ENCODE results near the gene BCL2L2. TPM values are rescaled to one million over a fixed set of nuclear protein-coding genes. Genes with fewer than 3 reads are reported as not detected.
"Not testable (repeated sequence)": the region's sequence is repeated elsewhere in the genome, so short reads cannot be mapped to it uniquely, and the experiment has no call there.

The BCL2L2 gene
- total and polyA plus RNA-seq, 2 donors (not counting 1 experiment from before 2014, with no cell fraction given), result 24.7 to 25.4 TPM

- Histone ChIP-seq H3K9me3 (ENCODE audit: control insufficient read depth, insufficient read depth, low read depth, low read length) (no peaks in the 10 kb centered on the region), H3K9ac (ENCODE audit: insufficient read depth, low read length) (no peak overlapping the region), H4K20me1 (ENCODE audit: control insufficient read depth, extremely low read depth, insufficient read depth, low read length) (no peaks in the 10 kb centered on the region), H3K79me2 (ENCODE audit: control insufficient read depth, insufficient read depth, low read length) (peaks cover 22% of the 10 kb centered on the region), H2AFZ (ENCODE audit: low read length) (no peak overlapping the region), H3K4me2 (ENCODE audit: extremely low read depth, insufficient read depth, low read length) (no peak overlapping the region), H3K27ac (ENCODE audit: insufficient read depth, low read length) (no peak overlapping the region), H3K4me1 (ENCODE audit: control insufficient read depth, extremely low read depth, insufficient read depth, low read length) (peaks cover 4% of the 10 kb centered on the region), H3K27me3 (ENCODE audit: control insufficient read depth, insufficient read depth, low read length) (no peaks in the 10 kb centered on the region), H3K4me3 (replicated peaks in 1 of 4; ENCODE audit: control extremely low read depth in 1 of 4, insufficient read depth in 1 of 4, low read depth in 3 of 4, low read length in 4 of 4) (no peak overlapping the region), H3K36me3 (ENCODE audit: control insufficient read depth, insufficient read depth, low read length) (peaks cover 13% of the 10 kb centered on the region)
- no peak for TF ChIP-seq CTCF (conservative IDR thresholded peaks at IDR 0.05 in 1 of 2, IDR thresholded peaks at IDR 0.05 in 1 of 2; ENCODE audit: low read depth in 1 of 2, low read length in 2 of 2)
- TF ChIP-seq EZH2 (IDR thresholded peaks at IDR 0.05; ENCODE audit: low read length, missing control alignments), result no peak
- no peak for DNase-seq (ENCODE audit: low read depth in 2 of 2)
These were observed 17.3 kb downstream of the BCL2L2 start for GRCh38 chr14:23323838-23324454.

- Histone ChIP-seq H2AFZ (ENCODE audit: low read length) (no peak overlapping the region), H3K27ac (ENCODE audit: insufficient read depth, low read length) (no peak overlapping the region), H3K4me1 (ENCODE audit: control insufficient read depth, extremely low read depth, insufficient read depth, low read length) (peaks cover 4% of the 10 kb centered on the region), H4K20me1 (ENCODE audit: control insufficient read depth, extremely low read depth, insufficient read depth, low read length) (no peaks in the 10 kb centered on the region), H3K36me3 (ENCODE audit: control insufficient read depth, insufficient read depth, low read length) (peaks cover 13% of the 10 kb centered on the region), H3K4me3 (replicated peaks in 1 of 4; ENCODE audit: control extremely low read depth in 1 of 4, insufficient read depth in 1 of 4, low read depth in 3 of 4, low read length in 4 of 4) (no peak overlapping the region), H3K79me2 (ENCODE audit: control insufficient read depth, insufficient read depth, low read length) (peaks cover 22% of the 10 kb centered on the region), H3K9ac (ENCODE audit: insufficient read depth, low read length) (no peak overlapping the region), H3K4me2 (ENCODE audit: extremely low read depth, insufficient read depth, low read length) (no peak overlapping the region), H3K9me3 (ENCODE audit: control insufficient read depth, insufficient read depth, low read depth, low read length) (no peaks in the 10 kb centered on the region), H3K27me3 (ENCODE audit: control insufficient read depth, insufficient read depth, low read length) (no peaks in the 10 kb centered on the region)
- no peak for TF ChIP-seq EZH2 (IDR thresholded peaks at IDR 0.05; ENCODE audit: low read length, missing control alignments)
- TF ChIP-seq CTCF (conservative IDR thresholded peaks at IDR 0.05 in 1 of 2, IDR thresholded peaks at IDR 0.05 in 1 of 2; ENCODE audit: low read depth in 1 of 2, low read length in 2 of 2), result no peak
- no peak for DNase-seq (ENCODE audit: low read depth in 2 of 2)
These were observed 17.8 kb downstream of the BCL2L2 start for GRCh38 chr14:23324455-23324846.

GRCh38 chr14:23324993-23325392 is 18.4 kb downstream of the BCL2L2 start:
- no peak overlapping the region for H3K27ac ChIP-seq (ENCODE audit: insufficient read depth, low read length)
- no peak overlapping the region for H2AFZ ChIP-seq (ENCODE audit: low read length)
- no peaks in the 10 kb centered on the region for H3K27me3 ChIP-seq (ENCODE audit: control insufficient read depth, insufficient read depth, low read length)
- no peak overlapping the region for H3K4me3 ChIP-seq (replicated peaks in 1 of 4; ENCODE audit: control extremely low read depth in 1 of 4, insufficient read depth in 1 of 4, low read depth in 3 of 4, low read length in 4 of 4)
- no peaks in the 10 kb centered on the region for H3K9me3 ChIP-seq (ENCODE audit: control insufficient read depth, insufficient read depth, low read depth, low read length)
- H3K9ac ChIP-seq (ENCODE audit: insufficient read depth, low read length), result no peak overlapping the region
- peaks cover 4% of the 10 kb centered on the region for H3K4me1 ChIP-seq (ENCODE audit: control insufficient read depth, extremely low read depth, insufficient read depth, low read length)
- no peak for DNase-seq (ENCODE audit: low read depth in 2 of 2)
- H4K20me1 ChIP-seq (ENCODE audit: control insufficient read depth, extremely low read depth, insufficient read depth, low read length), result no peaks in the 10 kb centered on the region
- peaks cover 13% of the 10 kb centered on the region for H3K36me3 ChIP-seq (ENCODE audit: control insufficient read depth, insufficient read depth, low read length)
- no peak overlapping the region for H3K4me2 ChIP-seq (ENCODE audit: extremely low read depth, insufficient read depth, low read length)
- peaks cover 22% of the 10 kb centered on the region for H3K79me2 ChIP-seq (ENCODE audit: control insufficient read depth, insufficient read depth, low read length)
- TF ChIP-seq CTCF (conservative IDR thresholded peaks at IDR 0.05 in 1 of 2, IDR thresholded peaks at IDR 0.05 in 1 of 2; ENCODE audit: low read depth in 1 of 2, low read length in 2 of 2), result no peak
- no peak for TF ChIP-seq EZH2 (IDR thresholded peaks at IDR 0.05; ENCODE audit: low read length, missing control alignments)

- not testable (repeated sequence) for DNase-seq (ENCODE audit: low read depth in 2 of 2); H3K4me3 ChIP-seq (replicated peaks in 1 of 4; ENCODE audit: control extremely low read depth in 1 of 4, insufficient read depth in 1 of 4, low read depth in 3 of 4, low read length in 4 of 4); H3K9ac ChIP-seq (ENCODE audit: insufficient read depth, low read length); H2AFZ ChIP-seq (ENCODE audit: low read length); H3K9me3 ChIP-seq (ENCODE audit: control insufficient read depth, insufficient read depth, low read depth, low read length); H3K4me2 ChIP-seq (ENCODE audit: extremely low read depth, insufficient read depth, low read length); H4K20me1 ChIP-seq (ENCODE audit: control insufficient read depth, extremely low read depth, insufficient read depth, low read length); H3K27ac ChIP-seq (ENCODE audit: insufficient read depth, low read length); H3K36me3 ChIP-seq (ENCODE audit: control insufficient read depth, insufficient read depth, low read length); H3K4me1 ChIP-seq (ENCODE audit: control insufficient read depth, extremely low read depth, insufficient read depth, low read length); H3K27me3 ChIP-seq (ENCODE audit: control insufficient read depth, insufficient read depth, low read length)
- H3K79me2 ChIP-seq (ENCODE audit: control insufficient read depth, insufficient read depth, low read length), result peaks cover 22% of the 10 kb centered on the region
These were observed 19.1 kb downstream of the BCL2L2 start for GRCh38 chr14:23325746-23326145.
